ENCODE data around the gene CTNNA2.
"Not testable (repeated sequence)": the region's sequence is repeated elsewhere in the genome, so short reads cannot be mapped to it uniquely, and the experiment has no call there.

CTNNA2 gene

DNA sequence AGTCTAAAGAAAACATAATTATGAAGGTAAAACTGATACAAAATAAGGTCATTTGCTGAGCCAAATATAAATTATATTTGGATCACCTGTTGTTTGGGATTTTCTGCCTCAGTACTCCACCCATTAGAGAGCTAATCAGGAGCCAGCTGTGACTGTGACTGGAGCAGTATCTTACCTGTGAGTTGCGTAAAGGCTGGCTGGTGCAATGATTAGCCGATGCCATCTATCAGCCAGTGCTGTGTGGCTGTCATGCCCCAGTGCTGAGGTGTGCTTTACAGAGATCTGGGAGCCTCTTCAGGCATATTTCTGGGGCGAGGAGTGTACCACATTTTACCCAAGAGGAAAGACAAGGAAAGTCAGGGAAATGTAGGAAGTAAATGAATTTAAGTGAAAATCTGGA lies 599.9 kb downstream of the CTNNA2 start:
- no peak for DNase-seq

DNA sequence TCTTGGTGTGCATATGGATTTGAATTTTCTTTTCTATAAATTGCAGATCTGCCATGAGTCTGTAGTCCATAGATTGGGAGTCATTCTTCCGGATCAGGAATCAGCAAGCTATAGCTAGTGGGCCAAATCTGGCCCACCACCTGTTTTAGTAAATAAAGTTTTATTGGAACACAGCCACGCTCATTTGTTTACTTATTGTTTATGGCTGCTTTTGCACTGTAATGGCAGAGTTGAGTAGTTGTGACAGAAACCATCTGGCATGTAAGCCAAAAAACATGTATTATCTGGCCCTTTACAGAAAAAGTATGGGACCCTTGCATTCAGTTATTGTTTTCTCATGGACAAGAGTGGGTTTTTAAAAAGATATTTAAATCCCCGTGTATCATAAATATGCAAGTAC lies 600.5 kb downstream of the CTNNA2 start:
- no peak for DNase-seq

DNA sequence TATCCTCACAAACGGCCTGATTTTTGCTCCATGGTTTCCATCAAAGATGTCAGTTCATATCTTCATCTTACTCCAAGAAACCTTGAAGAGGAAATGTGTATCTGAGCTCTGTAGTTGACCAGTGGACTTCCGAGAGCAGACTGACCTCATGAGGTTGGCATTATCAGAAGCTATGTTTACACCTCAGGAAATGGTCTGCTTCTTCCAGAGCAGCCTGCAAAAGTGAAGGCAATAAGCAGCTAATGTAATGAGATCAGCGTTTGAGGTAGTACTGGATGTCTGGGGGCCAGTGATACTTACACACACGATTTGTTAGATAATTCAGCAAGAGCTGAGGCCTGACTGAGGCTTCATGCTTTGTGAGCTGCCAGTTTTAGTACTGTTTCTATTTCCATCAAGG lies 602.0 kb downstream of the CTNNA2 start:
- DNase-seq, result no peak

DNA sequence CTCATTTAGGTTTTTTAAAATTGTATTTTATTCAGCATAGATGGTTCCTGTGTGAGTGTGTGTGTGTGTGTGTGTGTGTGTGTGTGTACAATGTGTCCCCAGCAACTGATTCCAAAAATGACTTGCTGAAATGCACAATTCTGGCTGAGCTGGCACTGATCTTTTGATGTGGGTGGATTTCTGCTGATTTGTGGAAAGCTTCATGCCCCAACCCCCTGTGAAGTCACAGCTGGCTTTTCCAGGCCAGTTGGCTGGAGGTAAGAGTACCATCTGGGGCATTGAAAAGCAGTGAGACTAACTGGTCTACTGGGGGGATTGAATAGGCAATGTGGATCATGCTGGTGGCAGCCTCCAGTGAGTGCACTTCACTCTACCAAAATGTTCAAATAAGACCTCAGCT lies 604.5 kb downstream of the CTNNA2 start:
- DNase-seq, result no peak

DNA sequence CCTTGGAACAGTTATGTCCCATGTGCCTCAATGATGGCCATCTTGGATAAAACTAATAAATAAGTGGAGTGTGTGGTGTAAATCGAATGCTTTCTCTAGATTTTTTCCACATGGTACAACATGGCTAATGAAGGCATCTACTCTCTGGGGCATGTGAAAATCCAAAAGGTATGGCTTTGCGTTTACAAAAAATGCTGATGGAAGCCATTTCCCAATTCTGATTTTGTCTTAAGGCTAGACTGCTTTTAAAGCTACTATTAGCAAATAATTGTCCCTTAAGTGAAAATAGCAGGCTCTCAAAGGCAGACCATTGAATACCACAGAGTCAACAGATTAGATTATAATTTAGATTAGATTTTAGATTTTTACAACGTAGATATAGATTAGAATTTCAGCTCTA lies 608.0 kb downstream of the CTNNA2 start:
- DNase-seq, result no peak

DNA sequence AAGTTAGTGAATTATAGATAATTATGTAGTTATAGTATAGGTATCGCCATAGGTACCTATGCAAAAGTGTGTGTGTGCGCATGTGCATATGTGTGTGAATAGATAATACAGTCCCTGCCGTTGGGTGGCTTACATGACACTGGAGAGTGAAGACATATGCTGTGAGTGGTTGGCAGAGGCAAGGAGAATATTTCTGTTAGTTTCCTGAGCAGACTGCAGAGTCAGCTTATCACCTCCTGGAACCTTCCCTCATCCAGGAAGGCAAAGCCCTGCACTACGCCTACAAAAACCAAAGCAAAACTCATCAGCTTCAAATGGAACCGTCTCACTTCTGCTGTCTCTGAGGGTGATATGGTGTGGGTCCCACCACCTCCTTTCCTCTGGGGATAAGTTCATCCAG lies 609.8 kb downstream of the CTNNA2 start:
- DNase-seq, result no peak

DNA sequence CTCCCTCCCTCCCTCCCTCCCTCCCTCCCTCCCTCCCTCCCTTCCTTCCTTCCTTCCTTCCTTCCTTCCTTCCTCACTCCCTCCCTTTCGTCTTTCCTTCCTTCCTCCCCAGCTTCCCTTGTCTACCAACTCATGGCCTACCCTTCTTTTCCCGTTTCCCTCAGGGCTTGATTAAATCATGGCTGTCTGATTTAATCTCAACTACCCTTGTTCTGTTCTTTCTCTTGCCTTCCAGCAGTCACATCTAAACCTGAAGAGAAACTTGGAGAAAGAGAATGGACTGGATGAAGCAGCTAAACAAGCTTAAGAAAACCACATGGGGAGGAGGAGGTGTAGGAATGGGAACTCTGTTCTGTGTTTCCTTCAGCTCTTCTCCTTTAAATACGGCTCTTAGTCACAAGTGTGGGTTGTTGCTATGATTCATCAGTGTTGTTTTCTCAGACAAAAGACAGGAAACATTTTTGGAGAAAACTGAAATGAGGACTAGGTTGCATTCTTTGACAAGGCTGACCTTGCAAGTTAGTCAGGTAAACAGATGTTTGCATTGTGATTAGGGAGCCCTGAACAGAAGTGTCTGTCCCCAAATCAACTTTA lies 613.8 kb downstream of the CTNNA2 start:
- no peak for DNase-seq

DNA sequence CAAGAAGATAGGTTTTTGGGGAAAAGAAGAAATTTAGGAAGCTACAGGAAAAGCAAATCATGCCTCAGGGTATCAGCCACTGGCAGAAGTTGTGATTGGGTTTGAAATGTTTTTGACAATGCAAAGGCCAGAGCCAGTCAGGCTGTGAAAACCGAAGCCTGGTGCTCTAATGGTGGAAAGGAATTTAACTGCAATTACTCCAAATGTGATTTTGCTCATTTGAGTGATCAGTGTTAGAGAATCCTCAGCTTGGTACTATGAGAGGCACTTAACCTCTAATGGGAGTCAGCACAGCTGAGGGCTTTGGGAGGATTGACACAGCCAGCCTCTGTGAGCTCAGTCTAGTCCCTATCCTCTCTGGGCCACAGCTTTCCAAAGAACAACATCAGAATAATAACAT lies 615.2 kb downstream of the CTNNA2 start:
- DNase-seq, result no peak

DNA sequence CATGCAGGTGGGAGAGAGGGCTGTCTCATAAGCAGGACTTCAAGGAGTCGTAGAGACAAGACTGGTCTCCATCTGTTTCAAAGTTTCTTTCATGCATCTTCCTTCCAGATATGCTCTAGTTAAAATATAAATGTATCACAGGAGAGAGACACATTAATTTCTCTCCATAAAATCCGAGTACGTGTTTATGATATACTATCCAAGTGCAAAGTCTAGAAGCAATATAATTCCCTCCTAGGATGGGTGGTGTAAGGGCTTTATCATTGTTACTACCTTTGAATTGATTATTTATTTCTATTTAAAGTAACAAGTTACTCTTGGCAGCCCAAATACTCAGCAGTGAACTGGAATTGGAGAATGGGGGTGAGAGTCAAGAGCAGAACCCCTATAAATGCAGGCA lies 619.4 kb downstream of the CTNNA2 start:
- no peak for DNase-seq

DNA sequence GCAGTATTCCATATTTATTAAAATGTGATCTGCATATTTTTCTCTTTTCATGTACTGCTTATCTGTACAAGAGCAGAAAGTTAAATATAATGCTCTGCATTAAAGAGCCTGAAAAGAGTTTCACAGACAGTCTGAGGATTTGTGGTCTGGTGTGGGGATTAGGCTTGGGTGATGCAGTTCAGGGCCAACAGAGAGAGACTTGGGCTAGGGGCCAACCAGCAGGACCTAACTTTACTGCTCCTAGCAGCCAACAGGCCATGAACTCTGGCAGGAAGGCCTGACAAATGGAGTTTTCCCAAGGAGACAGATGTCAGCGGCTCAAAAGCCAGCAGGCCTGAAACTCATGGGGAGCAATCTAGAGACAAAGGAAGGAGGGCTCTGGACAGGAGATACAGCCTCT lies 622.1 kb downstream of the CTNNA2 start:
- DNase-seq, result no peak

DNA sequence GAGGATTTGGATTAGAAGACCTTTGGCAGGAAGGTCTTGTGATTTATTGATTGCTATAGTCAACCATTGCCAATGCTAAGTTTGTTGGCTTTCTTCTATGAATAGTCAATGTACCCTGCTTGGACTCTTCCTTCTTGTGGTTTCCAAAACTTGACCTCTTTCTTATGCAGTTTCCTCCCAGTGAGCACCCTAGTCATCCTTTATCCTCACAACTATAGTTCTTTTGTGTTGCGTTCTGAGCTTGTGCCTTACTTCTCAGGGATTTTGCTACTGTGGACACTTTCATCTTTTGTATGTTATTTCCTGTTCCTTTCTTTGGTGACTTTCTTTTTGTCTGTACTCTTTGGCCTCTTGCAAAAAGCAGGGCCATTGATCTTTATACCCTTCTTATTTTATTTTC lies 623.5 kb downstream of the CTNNA2 start:
- DNase-seq, result no peak

DNA sequence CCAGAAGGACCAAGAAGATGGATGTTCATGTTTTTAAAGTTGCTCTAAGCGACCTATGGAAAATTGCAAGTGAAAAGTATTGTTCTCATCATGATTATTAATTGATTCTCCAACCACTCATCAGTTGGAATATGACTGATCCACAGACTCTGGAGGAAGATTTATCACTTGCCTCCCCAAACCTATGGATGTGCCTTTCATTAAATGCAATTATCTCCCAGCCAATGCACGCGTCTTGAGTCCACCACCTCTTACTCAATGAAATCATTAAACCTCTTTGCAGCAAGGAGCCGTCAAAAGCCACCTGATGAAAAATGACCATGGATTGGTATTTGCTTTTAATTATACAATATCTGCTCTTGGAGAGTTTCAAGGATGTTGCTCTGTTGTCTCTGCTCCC lies 626.1 kb downstream of the CTNNA2 start:
- DNase-seq, result no peak

DNA sequence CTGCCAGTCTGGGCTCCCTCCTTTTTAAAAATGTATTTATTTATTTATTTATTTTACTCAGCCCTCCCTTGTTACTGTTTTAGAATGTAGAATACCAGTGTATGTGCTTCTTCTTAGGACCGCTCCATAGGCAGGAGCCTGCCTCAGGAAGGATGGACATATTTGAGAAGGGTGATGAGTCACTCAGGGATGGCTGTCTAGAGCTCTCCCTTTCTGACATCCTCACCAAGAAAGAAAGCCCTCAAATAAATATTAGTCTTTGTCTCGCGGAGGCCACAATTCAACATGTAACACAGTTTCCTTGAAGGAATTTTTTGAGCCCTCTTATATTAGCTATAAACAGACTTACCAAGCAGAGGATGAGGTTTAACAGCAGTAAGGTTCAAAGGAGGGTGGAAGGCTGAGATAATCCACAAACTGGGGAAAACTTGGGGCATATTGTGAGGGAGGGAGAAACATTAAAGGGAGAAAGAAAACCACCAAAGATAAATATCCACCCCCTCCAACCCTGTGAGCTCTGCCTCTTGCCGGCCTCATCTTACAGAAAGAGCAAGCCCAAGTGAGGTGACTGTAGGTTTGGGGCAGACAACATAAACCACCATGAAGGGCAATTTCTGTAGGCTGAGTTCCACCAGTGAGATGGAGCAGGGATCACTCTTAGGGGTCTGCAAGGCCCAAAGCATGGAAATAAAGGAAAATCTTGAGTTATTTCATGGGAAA lies 628.3 kb downstream of the CTNNA2 start:
- no peak for DNase-seq

DNA sequence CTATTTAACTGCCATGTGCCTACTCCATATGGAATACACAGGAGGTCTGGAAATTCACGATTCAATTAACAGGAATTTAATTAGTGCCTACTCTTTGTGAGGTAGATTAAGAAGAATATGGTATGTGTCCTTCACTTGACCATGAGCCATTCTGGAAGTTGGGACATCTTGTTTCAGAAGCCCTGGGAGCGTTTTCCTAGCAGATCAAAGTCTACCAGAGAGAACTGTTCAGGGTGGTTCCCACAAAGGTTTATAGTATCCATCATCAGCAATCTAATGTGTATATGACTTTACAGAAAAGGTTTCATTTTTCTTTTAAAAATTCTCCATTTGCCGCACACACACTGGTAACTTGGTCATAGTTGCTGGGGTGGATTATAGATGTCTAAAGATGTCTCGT lies 632.6 kb downstream of the CTNNA2 start:
- no peak for DNase-seq

DNA sequence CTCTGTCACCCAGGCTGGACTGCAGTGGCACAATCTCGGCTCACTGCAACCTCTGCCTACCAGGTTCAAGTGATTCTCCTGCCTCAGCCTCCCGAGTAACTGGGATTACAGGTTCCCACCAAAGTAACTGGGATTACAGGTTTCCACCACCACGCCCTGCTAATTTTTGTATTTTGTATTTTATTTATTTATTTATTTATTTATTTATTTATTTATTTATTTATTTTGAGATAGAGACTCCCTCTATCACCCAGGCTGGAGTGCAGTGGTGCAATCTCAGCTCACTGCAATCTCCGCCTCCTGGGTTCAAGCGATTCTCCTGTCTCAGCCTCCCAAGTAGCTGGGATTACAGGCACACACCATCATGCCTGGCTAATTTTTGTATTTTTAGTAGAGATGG lies 633.9 kb downstream of the CTNNA2 start:
- DNase-seq, result not testable (repeated sequence)

DNA sequence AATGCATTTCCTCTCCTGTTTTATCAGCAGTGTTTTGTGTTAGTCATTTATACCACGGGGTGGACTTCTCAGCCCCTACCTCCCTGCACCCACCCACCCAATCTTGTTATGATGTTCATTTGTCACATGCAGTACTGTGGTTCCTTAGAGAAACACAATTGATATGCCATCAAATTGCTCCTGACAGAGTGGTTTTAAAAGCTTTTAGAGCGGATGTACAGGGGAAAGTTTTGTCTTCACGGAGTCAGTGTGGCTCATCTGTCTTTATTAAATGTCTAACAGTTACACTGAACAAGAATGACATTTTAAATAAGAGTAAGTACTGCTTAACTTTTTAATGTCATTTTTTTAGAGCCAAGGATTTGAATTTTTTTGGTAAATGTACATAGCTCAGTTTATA lies 634.8 kb downstream of the CTNNA2 start:
- DNase-seq, result no peak

DNA sequence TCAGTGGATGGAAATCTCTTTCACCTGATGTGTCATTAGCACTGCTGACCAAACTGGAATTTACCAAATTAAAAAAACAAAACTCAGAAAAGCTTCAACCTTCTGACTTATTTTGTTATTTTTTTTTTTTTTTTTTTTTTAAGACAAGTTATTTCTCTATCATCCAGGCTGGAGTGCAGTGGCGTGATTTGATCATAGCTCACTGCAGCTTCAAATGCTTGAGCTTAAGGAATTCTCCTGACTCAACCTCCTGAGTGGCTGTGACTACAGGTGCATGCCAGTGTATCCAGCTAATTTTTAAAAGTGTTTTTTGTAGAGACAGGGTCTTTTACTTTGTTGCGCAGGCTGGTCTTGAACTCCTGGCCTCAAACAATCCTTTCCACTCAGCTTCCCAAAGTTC lies 636.1 kb downstream of the CTNNA2 start:
- DNase-seq, result no peak

DNA sequence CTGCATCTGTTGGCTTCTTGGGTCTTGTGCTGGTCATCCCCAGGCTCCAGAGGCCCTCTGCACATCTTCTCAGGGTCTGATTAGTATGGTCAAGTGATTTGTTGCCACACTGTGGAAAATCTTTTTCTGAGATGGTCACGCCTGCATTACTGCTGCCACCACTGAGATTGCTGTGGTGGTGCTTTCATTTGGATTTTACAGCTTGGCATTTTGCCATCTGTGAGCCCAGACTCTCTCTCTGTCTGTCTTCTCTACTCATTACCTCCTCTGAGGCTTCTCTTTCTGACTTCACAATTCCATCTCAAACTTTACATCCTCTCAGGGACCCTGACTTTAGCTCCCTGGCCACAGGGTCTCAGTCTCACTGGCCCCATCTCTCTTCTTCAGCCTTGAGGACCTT lies 637.1 kb downstream of the CTNNA2 start:
- no peak for DNase-seq

DNA sequence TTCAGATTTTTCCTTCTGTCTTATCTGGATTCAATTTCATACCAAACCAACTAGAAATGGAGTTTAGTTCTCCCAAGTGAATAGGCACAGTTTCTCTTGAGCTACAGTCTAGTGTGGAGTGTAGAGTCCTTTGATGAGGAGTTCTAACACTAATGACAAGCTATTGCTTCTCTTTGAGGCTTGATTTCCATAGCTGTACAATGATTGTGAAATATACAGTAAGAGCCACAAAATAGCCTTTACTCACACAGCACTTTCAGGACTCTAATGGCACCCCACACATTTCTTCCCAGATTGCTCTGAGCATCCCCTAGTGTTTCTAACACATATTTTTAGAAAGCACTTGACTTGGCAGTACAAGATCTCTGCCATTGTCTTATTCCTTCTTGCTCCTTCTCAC lies 638.4 kb downstream of the CTNNA2 start:
- DNase-seq, result no peak

DNA sequence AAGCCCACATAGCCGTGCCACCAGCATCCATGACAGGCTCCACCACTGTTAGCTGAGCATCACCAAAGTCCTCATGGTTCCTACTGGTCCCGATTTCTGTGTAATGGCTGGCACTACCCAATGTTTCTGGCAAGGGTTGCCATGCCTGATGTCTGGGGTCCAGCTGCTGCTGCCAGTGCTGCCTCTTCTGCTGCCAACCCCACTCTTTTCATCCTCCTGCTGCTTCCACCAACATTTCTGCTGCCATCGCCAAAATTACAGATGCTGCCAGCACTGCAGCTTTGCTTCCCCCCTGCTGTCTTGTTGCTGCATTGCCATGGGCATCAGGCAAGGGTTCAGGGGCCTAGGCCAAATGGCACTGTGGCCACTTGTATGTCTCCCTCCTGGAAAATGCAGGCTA lies 638.8 kb downstream of the CTNNA2 start:
- no peak for DNase-seq

DNA sequence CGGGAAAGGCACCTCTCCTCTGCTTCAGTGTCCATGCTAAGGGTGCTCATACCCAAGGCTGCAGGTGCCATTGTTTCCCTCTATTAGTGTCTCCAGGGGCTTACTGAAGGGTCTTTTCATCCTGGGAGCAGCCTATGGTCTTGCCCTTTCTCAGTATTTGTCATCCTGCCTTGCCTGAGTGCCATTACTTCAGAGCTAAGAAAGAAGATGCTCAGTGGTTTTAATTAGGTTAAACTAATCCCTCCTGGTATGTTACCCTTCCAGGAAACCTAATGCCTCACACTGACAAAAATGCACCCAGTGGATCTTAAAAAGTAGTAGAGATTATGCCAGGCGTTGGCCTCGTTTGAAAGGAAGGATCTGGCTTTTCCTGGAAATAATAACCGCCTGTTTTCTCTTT lies 640.3 kb downstream of the CTNNA2 start:
- DNase-seq, result no peak

DNA sequence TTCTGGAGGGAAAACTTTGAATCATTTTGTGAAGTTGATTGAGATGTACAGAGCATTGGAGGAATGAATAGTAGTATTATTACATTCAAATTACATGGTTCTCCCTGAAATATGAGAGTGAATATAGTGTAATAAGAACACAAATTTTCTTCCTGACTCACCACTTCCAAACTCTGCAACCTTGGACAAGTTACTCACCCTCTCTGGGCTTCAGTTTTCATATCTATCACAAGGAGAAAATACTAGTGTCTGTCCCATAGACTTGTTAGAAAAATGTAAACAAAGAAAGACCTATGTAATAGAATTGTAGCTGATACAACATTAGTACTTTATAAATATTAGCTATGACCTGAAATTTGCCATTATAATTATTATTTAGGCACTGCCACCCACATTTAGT lies 640.9 kb downstream of the CTNNA2 start:
- DNase-seq, result no peak

DNA sequence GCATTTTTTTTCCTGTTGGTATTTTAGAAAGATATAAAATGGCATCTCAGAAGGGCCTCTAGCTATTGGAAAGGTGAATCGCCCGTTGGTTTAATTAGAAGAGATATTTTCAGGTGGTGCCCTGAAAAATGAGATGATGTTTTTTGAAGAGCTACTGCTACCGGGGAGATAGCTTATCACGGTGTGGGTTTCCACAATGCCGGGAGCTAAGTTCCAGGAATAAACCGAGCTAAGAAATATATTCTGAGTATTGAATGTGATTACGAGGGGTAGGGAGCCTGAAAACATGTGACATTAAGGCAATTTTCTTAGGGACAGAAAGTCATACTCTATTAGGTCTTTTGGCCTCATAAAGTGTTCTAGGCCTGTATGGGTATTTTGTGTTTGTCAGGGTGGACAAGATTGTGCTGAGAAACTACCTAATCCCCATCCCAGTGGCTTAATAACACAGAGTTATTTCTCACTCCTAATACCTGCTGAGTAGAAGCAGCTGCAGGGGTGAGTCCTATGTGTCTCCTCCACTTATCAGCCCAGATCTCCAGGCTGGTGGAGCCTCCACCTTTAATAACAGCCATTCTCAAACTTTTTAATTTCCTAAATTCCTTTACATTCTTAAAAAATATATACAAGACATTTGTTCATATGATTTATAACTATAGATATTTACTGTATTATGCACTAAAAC lies 641.5 kb downstream of the CTNNA2 start:
- DNase-seq, result no peak

DNA sequence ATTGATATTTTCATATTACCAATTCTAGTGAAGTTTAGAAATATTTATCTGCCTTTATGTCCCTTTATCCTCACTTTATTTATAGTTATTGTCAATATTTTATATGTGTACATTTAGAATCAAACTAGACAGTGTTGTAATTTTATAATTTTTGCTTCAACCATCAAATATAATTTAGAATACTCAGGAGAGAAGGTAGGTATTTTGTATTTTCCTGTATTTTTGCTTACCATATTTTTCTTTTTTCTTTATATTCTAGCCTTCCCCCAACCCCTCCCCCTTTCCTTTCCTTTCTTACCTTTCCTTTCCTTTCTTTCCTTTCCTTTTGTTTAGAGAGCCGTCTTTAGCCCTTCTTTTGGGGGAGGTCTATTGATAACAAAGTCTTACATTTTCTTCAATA lies 651.5 kb downstream of the CTNNA2 start:
- DNase-seq, result no peak
